HepG2 (cell line): Measurements from ENCODE around the gene GGTLC1. TPM values are rescaled to one million over a fixed set of nuclear protein-coding genes. Genes with fewer than 3 reads are reported as not detected.
"Not testable (repeated sequence)": the region's sequence is repeated elsewhere in the genome, so short reads cannot be mapped to it uniquely, and the experiment has no call there.

Experiments used
- ATAC-seq: fragments of 200-7000 bp; cut with Tn5 transposase; 3 replicates; pipeline ENCODE4 v1.9.1; 2020; ENCODE audit warnings: mild to moderate bottlenecking, moderate library complexity
- BruUV-seq: library from RNA; stranded (reverse); fragments of 400-500 nt; replicated peaks from 2 replicates; lab custom pipeline; 2021; lab: Mats Ljungman, UMichigan
- CTCF ChIA-PET: fragments of 300-600 bp; formaldehyde crosslinking; extraction: SDS; loops from one replicate; lab custom pipeline; 2021; ENCODE audit warnings: low total read pairs, inconsistent platforms, low intra/inter-chr PET ratio; lab: Yijun Ruan, JAX
- POLR2A ChIA-PET: fragments of 350-600 bp; sonication (Branson Sonifier 250); formaldehyde crosslinking; loops from one replicate; lab custom pipeline; 2020; ENCODE audit warnings: antibody characterized with exemption, inconsistent platforms; lab: Yijun Ruan, JAX
- DNase-seq: peaks from one replicate; pipeline ENCODE4 v3.0.0-alpha.2; 2015; ENCODE audit warnings: low spot score
- FAIRE-seq: peaks from 3 replicates; lab custom pipeline; 2011; peaks lifted over from hg19 to GRCh38; lab: Jason Lieb, UNC
- H2AFZ ChIP-seq: one replicate; pipeline ENCODE4 v1.6.1; 2011; ENCODE audit warnings: low read length, inconsistent platforms
- H3K27ac ChIP-seq: fragments of 300-600 bp; 3 replicates; pipeline ENCODE4 v1.8.0; 2011; ENCODE audit warnings: mixed run types, mild to moderate bottlenecking, mixed read lengths, low read length, inconsistent platforms; ENCODE audit not compliant: insufficient read depth; ENCODE audit errors: extremely low read length
- H3K27me3 ChIP-seq, 2 experiments: fragments of 200-600 bp in 1 of 2; 2 replicates in 1 of 2; 3 replicates in 1 of 2; pipeline versions ENCODE4 v1.6.0 to v1.8.0; 2011; ENCODE audit warnings: low read length in 2 of 2, mild to moderate bottlenecking in 2 of 2, moderate library complexity in 2 of 2, inconsistent platforms in 1 of 2; ENCODE audit not compliant: insufficient read depth in 2 of 2, control insufficient read depth in 1 of 2
- H3K36me3 ChIP-seq, 2 experiments: fragments of 200-600 bp in 1 of 2; replicated peaks in 1 of 2; 2 replicates in 1 of 2; 3 replicates in 1 of 2; pipeline versions ENCODE4 v1.5.1 to v1.8.0; 2011; ENCODE audit warnings: low read length in 2 of 2, inconsistent platforms in 1 of 2; ENCODE audit not compliant: insufficient read depth in 2 of 2, control insufficient read depth in 1 of 2
- H3K4me1 ChIP-seq: 2 replicates; pipeline ENCODE4 v1.5.1; 2012; ENCODE audit warnings: low read length, inconsistent platforms; ENCODE audit not compliant: insufficient read depth
- H3K4me2 ChIP-seq: 2 replicates; pipeline ENCODE4 v1.6.0; 2011; ENCODE audit warnings: low read depth, low read length, inconsistent platforms
- H3K4me3 ChIP-seq, 3 experiments: fragments of 200-600 bp in 1 of 3; sonication (generic), shearing (Covaris generic) in 1 of 3; replicated peaks in 1 of 3; 2 replicates each; pipeline ENCODE4 v1.5.1; 2011 to 2016; ENCODE audit warnings: low read length in 3 of 3, inconsistent platforms in 2 of 3, low read depth in 2 of 3, mild to moderate bottlenecking in 2 of 3, control low read depth in 1 of 3, mixed read lengths in 1 of 3; ENCODE audit not compliant: insufficient read depth in 1 of 3
- H3K79me2 ChIP-seq: one replicate; pipeline ENCODE4 v1.6.1; 2011; ENCODE audit warnings: low read length, inconsistent platforms; ENCODE audit not compliant: insufficient read depth
- H3K9ac ChIP-seq: 2 replicates; pipeline ENCODE4 v1.6.0; 2011; ENCODE audit warnings: mild to moderate bottlenecking, low read depth, low read length, inconsistent platforms; ENCODE audit not compliant: insufficient read depth
- H3K9me3 ChIP-seq: 2 replicates; pipeline ENCODE4 v1.5.1; 2012; ENCODE audit warnings: mild to moderate bottlenecking, low read length
- H4K20me1 ChIP-seq: 2 replicates; pipeline ENCODE4 v1.6.0; 2011; ENCODE audit warnings: inconsistent platforms, mild to moderate bottlenecking, low read length, moderate library complexity; ENCODE audit not compliant: insufficient read depth
- ARID3A ChIP-seq: IDR thresholded peaks from 2 replicates; pipeline ENCODE4 v1.6.1; 2012; ENCODE audit warnings: low read depth, low read length, improper control_type of control experiment
- CBX5 ChIP-seq: sonication (generic); formaldehyde crosslinking; IDR thresholded peaks from 2 replicates; pipeline ENCODE4 v1.4.0; 2020; ENCODE audit warnings: missing genetic modification reagents, borderline replicate concordance
- CENPX ChIP-seq: sonication (generic); formaldehyde crosslinking; IDR thresholded peaks from 2 replicates; pipeline ENCODE4 v1.9.0; 2021; ENCODE audit warnings: mild to moderate bottlenecking, missing genetic modification reagents, moderate library complexity
- CERS6 ChIP-seq: sonication (generic); formaldehyde crosslinking; IDR thresholded peaks from 2 replicates; pipeline ENCODE4 v1.5.0; 2020; ENCODE audit warnings: missing genetic modification reagents
- CTCF ChIP-seq: sonication (generic); formaldehyde crosslinking; IDR thresholded peaks from 2 replicates; pipeline ENCODE4 v1.5.0; 2020; ENCODE audit warnings: mild to moderate bottlenecking, missing genetic modification reagents, moderate library complexity
- DDIT3 ChIP-seq: sonication (generic); formaldehyde crosslinking; IDR thresholded peaks from 2 replicates; pipeline ENCODE4 v1.4.0; 2020; ENCODE audit warnings: mild to moderate bottlenecking, missing genetic modification reagents
- GRHL1 ChIP-seq: sonication (generic); formaldehyde crosslinking; conservative IDR thresholded peaks from 2 replicates; pipeline ENCODE4 v1.8.0; 2022; ENCODE audit warnings: missing genetic modification reagents
- HNRNPUL1 ChIP-seq: fragments of 200-400 bp; formaldehyde crosslinking; IDR thresholded peaks from 2 replicates; pipeline ENCODE4 v1.6.1; 2017; ENCODE audit warnings: low read depth, mild to moderate bottlenecking, low read length, moderate library complexity
- RFX1 ChIP-seq: fragments of 450-650 bp; IDR thresholded peaks from 2 replicates; pipeline ENCODE4 v1.6.1; 2017
- ZBTB39 ChIP-seq: sonication (generic); formaldehyde crosslinking; IDR thresholded peaks from 2 replicates; pipeline ENCODE4 v1.5.0; 2020; ENCODE audit warnings: missing genetic modification reagents
- ZNF264 ChIP-seq: sonication (generic); formaldehyde crosslinking; IDR thresholded peaks from 2 replicates; pipeline ENCODE4 v1.4.0; 2020; ENCODE audit warnings: missing genetic modification reagents
- ZNF414 ChIP-seq: sonication (generic); formaldehyde crosslinking; IDR thresholded peaks from 2 replicates; pipeline ENCODE4 v1.5.0; 2020; ENCODE audit warnings: missing genetic modification reagents
- ZSCAN29 ChIP-seq: sonication (generic); formaldehyde crosslinking; conservative IDR thresholded peaks from 2 replicates; pipeline ENCODE4 v1.4.0; 2020; ENCODE audit warnings: mild to moderate bottlenecking, missing genetic modification reagents
- WGBS: methylation state at CpG from one replicate; pipeline ENCODE4 v1.1.6; 2017; ENCODE audit warnings: low lambda C conversion rate; 5-methylcytosine and 5-hydroxymethylcytosine counted together
- in situ Hi-C: cut with HindIII; loops from 2 replicates; pipeline ENCODE4 v1.10.0; 2017; ENCODE audit warnings: low pct_unique_long_range_greater_than_20kb; ENCODE audit not compliant: extremely low pct_ligation_motif_present
- intact Hi-C: fragments of 100-400 bp; cut with micrococcal nuclease; formaldehyde crosslinking; loops from one replicate; pipeline ENCODE4 v1.10.0; 2022; ENCODE audit not compliant: unreplicated experiment
- polyA plus RNA-seq, 8 experiments: library from polyadenylated mRNA; depleted of rRNA in 3 of 8; stranded (reverse) in 7 of 8; unstranded in 1 of 8; fragments of >200 nt; fragmentation: Illumina TruSeq in 4 of 8; extraction: Trizol in 4 of 8; gene quantifications; 2 replicates each; pipeline versions ENCODE4 v1.2.1 to v1.2.3, GENCODE V29; 2011 to 2016; ENCODE audit warnings: low read depth in 4 of 8, missing spikeins in 1 of 8, mixed read lengths in 1 of 8; ENCODE audit not compliant: insufficient read depth in 1 of 8
- total RNA-seq, 5 experiments: library from RNA; depleted of rRNA; stranded (reverse); fragments of >200 nt; fragmentation: Illumina TruSeq; extraction: Trizol; gene quantifications; 2 replicates each; pipeline ENCODE4 v1.2.3, GENCODE V29; 2016; ENCODE audit warnings: low read depth in 1 of 5

The GGTLC1 gene
- total and polyA plus RNA-seq, 2 of the 13 experiments (the other 11 are each of a cell fraction or from before 2014, with no cell fraction given) = not detected

GRCh38 chr20:23995905-23996666 is 7.5 kb upstream of the GGTLC1 start (continued):
- TF ChIP-seq ARID3A = peak; percentile 84
- no peak for TF ChIP-seq DDIT3 (CRISPR knock-in tag)
- TF ChIP-seq ZNF264 (CRISPR knock-in tag) = no peak
- TF ChIP-seq ZBTB39 (CRISPR knock-in tag) = no peak
- TF ChIP-seq CTCF = peak; percentile 64
- TF ChIP-seq HNRNPUL1 = peak; percentile 77; the same call in 1 of the 2 replicates
- no peak for TF ChIP-seq CERS6
- TF ChIP-seq ZSCAN29 = no peak
- TF ChIP-seq CBX5 = no peak
- TF ChIP-seq RFX1 = no peak
- no peak for TF ChIP-seq CENPX
- no peak for TF ChIP-seq ZNF414
- no peak for TF ChIP-seq GRHL1 (CRISPR knock-in tag)
- TF ChIP-seq, all 625 proteins: peak for 6

GRCh38 chr20:23995291-23995690 is 6.7 kb upstream of the GGTLC1 start:
- BruUV-seq, DNase-seq, intact Hi-C loops, FAIRE-seq, H3K4me3 ChIP-seq, H3K4me2 ChIP-seq, H3K4me1 ChIP-seq, H2AFZ ChIP-seq, H3K27ac ChIP-seq, H3K9me3 ChIP-seq, H3K27me3 ChIP-seq, H4K20me1 ChIP-seq, ATAC-seq, POLR2A ChIA-PET, H3K36me3 ChIP-seq, H3K79me2 ChIP-seq, H3K9ac ChIP-seq: not testable (repeated sequence)
- 63% methylated on average over 5 of the region's 6 CpGs for WGBS
- in situ Hi-C loops = loop anchor here (5.0 to 10.0 kb wide), 3 partner anchors 63 to 200 kb away; no protein-coding TSS in a partner anchor
- CTCF ChIA-PET = interaction anchor here (0.7 to 3.0 kb wide), 5 partner anchors 58 to 923 kb away, joined by 3 to 46 read pairs (median 5); no protein-coding TSS in a partner anchor
